GM12864 (cell line): ENCODE results near the gene AKR1A1.

ENCODE experiments used
- DNase-seq: peaks from one replicate; pipeline ENCODE4 v3.0.0-alpha.2; 2011; ENCODE audit warnings: low read depth
- H3K4me3 ChIP-seq: 2 replicates; pipeline ENCODE4 v1.5.1; 2011; ENCODE audit warnings: mild to moderate bottlenecking, low read depth, low read length, control low read depth
- CTCF ChIP-seq: IDR thresholded peaks from 2 replicates; pipeline ENCODE4 v1.5.1; 2011; ENCODE audit warnings: low read depth, mild to moderate bottlenecking, moderate library complexity, low read length, control low read depth, inconsistent platforms; ENCODE audit errors: missing control alignments

The AKR1A1 gene

GRCh38 chr1:45573231-45573804 lies 22.7 kb downstream of the AKR1A1 start:
- no peak overlapping the region for H3K4me3 ChIP-seq
- no peak for TF ChIP-seq CTCF
- no peak for DNase-seq

GRCh38 chr1:45574105-45574626 lies 23.5 kb downstream of the AKR1A1 start:
- no peak for DNase-seq
- H3K4me3 ChIP-seq = no peak overlapping the region
- TF ChIP-seq CTCF = no peak

DNA sequence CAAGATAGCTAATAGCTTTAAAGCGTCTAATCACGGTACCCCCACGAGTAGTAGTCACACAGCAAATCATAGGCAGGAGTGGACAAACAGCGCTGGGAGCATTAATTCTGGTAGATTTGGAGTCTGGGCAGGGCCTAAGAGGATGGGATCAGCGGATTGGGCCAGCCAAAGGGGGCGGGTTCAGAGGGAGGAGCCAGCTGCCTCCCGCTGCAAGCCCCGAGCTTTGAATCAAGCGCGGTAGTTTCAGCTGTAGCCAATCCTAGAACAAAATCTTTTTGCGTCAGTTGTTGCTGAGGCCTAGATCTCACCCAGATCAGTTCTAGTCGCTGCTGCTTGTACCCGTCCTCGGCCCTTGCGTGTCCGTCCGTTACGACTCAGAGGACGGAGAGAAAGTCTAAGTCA lies 32.6 kb downstream of the AKR1A1 start:
- no peak for TF ChIP-seq CTCF
- DNase-seq = peak; percentile 97
- peak overlapping the region; percentile 84 for H3K4me3 ChIP-seq

DNA sequence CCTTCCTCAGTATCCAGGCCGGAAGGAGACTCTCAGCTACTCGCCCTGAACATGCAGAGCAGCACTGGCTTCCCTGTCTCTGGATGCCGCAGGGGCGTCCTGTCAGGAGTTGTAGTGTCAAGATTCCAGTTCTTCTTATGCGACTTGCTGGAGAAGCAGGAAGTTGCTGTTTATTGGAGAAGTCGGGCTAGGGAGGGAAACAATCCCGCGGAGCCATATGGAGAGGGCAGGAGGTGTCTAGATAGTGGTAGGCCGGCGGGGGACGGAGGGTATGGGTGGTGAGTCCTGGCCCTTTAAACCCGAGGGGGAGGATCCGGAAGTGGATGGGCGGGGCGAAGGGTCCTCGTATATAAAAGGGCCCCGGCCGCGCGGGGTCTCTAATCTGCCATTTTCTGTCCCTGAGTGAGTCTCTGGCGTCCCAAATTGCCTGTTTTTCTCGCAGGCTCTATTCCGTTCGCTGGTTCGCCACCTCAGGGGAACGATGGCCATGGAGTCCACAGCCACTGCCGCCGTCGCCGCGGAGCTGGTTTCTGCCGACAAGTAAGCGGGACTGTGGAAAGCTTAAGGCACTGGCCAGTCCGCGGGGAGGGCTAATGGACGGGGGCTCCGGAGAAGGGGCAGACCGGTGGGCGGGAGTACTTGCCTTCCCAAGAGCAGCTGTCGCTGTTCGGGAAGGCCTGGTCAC lies 33.2 kb downstream of the AKR1A1 start, which contains the start of gene NASP:
Gene NASP, plus strand, starts transcription at position 376 of the 685 bp plus-strand sequence. Its CDS starts 106 bp downstream, at position 482.
- peak within 1 kb of the TSS; percentile 84 for H3K4me3 ChIP-seq
- no peak for TF ChIP-seq CTCF
- peak; percentile 47 for DNase-seq

DNA sequence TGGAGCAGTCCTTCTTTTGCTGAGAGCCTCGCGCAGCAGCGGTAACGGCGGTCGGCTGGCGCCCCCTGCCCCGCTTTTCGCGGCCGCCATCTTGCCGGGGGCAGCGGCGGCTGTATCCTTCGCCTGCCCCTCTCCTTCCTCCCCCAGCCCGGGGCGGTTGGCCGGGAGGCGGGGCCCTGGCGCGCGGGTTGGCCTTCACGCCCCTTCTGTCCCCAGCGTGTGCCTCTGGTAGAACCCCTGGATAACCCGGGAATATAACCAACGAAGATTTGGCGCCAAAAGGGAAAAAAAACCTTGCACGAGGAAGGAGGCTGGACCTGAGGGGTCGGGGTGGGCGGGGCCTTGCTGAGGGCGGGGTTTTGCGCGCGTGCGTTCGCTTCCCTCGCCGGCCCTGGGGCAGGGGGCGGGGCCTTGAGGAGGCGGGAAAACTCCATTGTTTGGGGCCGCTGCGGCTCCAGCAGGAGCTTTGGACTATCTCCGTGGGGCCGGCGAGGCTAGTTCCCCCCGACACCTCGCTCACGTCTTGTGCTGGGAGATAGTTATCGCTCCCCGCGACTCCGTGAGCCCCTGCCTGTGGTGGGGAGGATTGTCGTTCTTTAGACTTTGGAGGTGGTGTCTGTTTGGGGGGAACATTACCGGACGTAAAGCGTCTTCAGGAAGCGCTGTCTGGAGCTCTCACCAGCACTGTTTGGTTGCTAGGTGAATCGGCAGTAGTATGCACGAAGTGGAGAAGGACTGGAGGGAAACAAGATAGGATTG lies 33.9 kb downstream of the AKR1A1 start:
- peak overlapping the region; percentile 84 for H3K4me3 ChIP-seq
- DNase-seq = peak; percentile 51
- TF ChIP-seq CTCF = peak; percentile 22

GRCh38 chr1:45585110-45585426 lies 34.4 kb downstream of the AKR1A1 start:
- no peak for DNase-seq

More at GRCh38 chr1:45585110-45585426, 34.4 kb downstream of the AKR1A1 start:
- no peak for TF ChIP-seq CTCF
- H3K4me3 ChIP-seq = peak overlapping the region; percentile 84
